Uterus (tissue), 4 donors: ENCODE data around the gene SPTBN5. TPM values are rescaled to one million over a fixed set of nuclear protein-coding genes. Genes with fewer than 3 reads are reported as not detected.

Experiments used
- DNase-seq, 2 donors: peaks; one replicate each; pipeline ENCODE4 v3.0.0-alpha.2; 2019 to 2020
- H3K27ac ChIP-seq, 2 donors: fragments of 200-600 bp; sonication (generic); 1 replicate in 1 of 2; 2 replicates in 1 of 2; pipeline ENCODE4 v1.5.1; 2016 to 2018
- H3K27me3 ChIP-seq, 2 donors: fragments of 200-600 bp; sonication (generic); one replicate each; pipeline ENCODE4 v1.5.1; 2018 to 2019; ENCODE audit warnings: control low read depth in 1 of 2
- H3K36me3 ChIP-seq, 2 donors: fragments of 200-600 bp; sonication (generic); one replicate each; pipeline ENCODE4 v1.5.1; 2019; ENCODE audit warnings: control low read depth in 1 of 2
- H3K4me1 ChIP-seq, 2 donors: fragments of 200-600 bp; sonication (generic); one replicate each; pipeline ENCODE4 v1.5.1; 2018 to 2019; ENCODE audit warnings: control low read depth in 1 of 2
- H3K4me3 ChIP-seq, 2 donors: fragments of 200-600 bp; sonication (generic); 1 replicate in 1 of 2; 2 replicates in 1 of 2; pipeline ENCODE4 v1.5.1; 2018 to 2019; ENCODE audit warnings: mild to moderate bottlenecking in 1 of 2
- H3K9me3 ChIP-seq, 2 donors: fragments of 200-600 bp; sonication (generic); one replicate each; pipeline ENCODE4 v1.5.1; 2019; ENCODE audit warnings: control low read depth in 1 of 2
- CTCF ChIP-seq, 4 experiments: fragments of 200-600 bp in 2 of 4; fragments of 450-650 bp in 2 of 4; sonication (generic) in 2 of 4; IDR thresholded peaks; one replicate each; pipeline ENCODE4 v1.5.1; 2016 to 2019; ENCODE audit warnings: antibody characterized with exemption in 4 of 4, mild to moderate bottlenecking in 2 of 4, moderate library complexity in 1 of 4
- POLR2A ChIP-seq, 2 donors: fragments of 450-650 bp; IDR thresholded peaks; one replicate each; pipeline ENCODE4 v1.6.1; 2016; ENCODE audit warnings: antibody characterized with exemption in 2 of 2, mild to moderate bottlenecking in 1 of 2, moderate library complexity in 1 of 2
- intact Hi-C: fragments of 100-400 bp; cut with DNase I; formaldehyde crosslinking; loops from one replicate; pipeline ENCODE4 v1.15.1; 2023; ENCODE audit warnings: low total_unique reads
- total RNA-seq, 4 donors: library from RNA; depleted of rRNA in 3 of 4; stranded (reverse); fragments of >200 nt in 3 of 4; gene quantifications; one replicate each; pipeline versions ENCODE4 v1.1.0 to v1.2.4, GENCODE V29; 2014 to 2023
- donor health status: DM: yes; HTN: yes; CAD: no.

SPTBN5 gene
- total RNA-seq, 4 donors from 2014 or later: 0.51 to 0.76 (median 0.61) TPM; not detected in 1

GRCh38 chr15:41810651-41811431 lies 83.0 kb downstream of the SPTBN5 start:
- DNase-seq: no peak
- Histone ChIP-seq H3K4me3 (no peak overlapping the region), H3K4me1 (no peaks in the 10 kb centered on the region), H3K27me3 (no peaks in the 10 kb centered on the region), H3K36me3 (no peaks in the 10 kb centered on the region), H3K27ac (no peak overlapping the region), H3K9me3 (no peaks in the 10 kb centered on the region)
- intact Hi-C loops: loop anchor here (5.0 kb wide), 2 partner anchors 39 to 204 kb away; partner anchors contain the start of gene MAPKBP1
- TF ChIP-seq POLR2A (IDR thresholded peaks at IDR 0.05) (no peak), CTCF (IDR thresholded peaks at IDR 0.05) (no peak)

GRCh38 chr15:41809526-41810220 lies 84.2 kb downstream of the SPTBN5 start:
- Histone ChIP-seq H3K27ac (no peak overlapping the region), H3K4me3 (no peak overlapping the region), H3K36me3 (no peaks in the 10 kb centered on the region), H3K4me1 (no peaks in the 10 kb centered on the region), H3K27me3 (no peaks in the 10 kb centered on the region), H3K9me3 (no peaks in the 10 kb centered on the region)
- DNase-seq: no peak
- intact Hi-C loops: loop anchor here (5.0 kb wide), 2 partner anchors 37 to 202 kb away; partner anchors contain the start of gene MAPKBP1
- TF ChIP-seq CTCF (IDR thresholded peaks at IDR 0.05) (no peak), POLR2A (IDR thresholded peaks at IDR 0.05) (no peak)

GRCh38 chr15:41809121-41809520 lies 84.7 kb downstream of the SPTBN5 start:
- no peak for TF ChIP-seq POLR2A (IDR thresholded peaks at IDR 0.05)
- TF ChIP-seq CTCF (IDR thresholded peaks at IDR 0.05): no peak
- no peak for DNase-seq
- H3K27ac ChIP-seq: no peak overlapping the region

GRCh38 chr15:41806291-41807181 lies 87.3 kb downstream of the SPTBN5 start:
- no peak for DNase-seq
- no peaks in the 10 kb centered on the region for H3K4me1 ChIP-seq
- TF ChIP-seq CTCF (IDR thresholded peaks at IDR 0.05) (no peak), POLR2A (IDR thresholded peaks at IDR 0.05) (no peak)

More at GRCh38 chr15:41809121-41809520, 84.7 kb downstream of the SPTBN5 start:
- Histone ChIP-seq H3K36me3 (no peaks in the 10 kb centered on the region), H3K4me1 (no peaks in the 10 kb centered on the region), H3K9me3 (no peaks in the 10 kb centered on the region), H3K4me3 (no peak overlapping the region), H3K27me3 (no peaks in the 10 kb centered on the region)
- intact Hi-C loops: no loop called here

More at GRCh38 chr15:41806291-41807181, 87.3 kb downstream of the SPTBN5 start:
- no peak overlapping the region for H3K27ac ChIP-seq
- no peak overlapping the region for H3K4me3 ChIP-seq
- H3K36me3 ChIP-seq: no peaks in the 10 kb centered on the region
- intact Hi-C loops: no loop called here
- H3K27me3 ChIP-seq: no peaks in the 10 kb centered on the region
- H3K9me3 ChIP-seq: no peaks in the 10 kb centered on the region
